D721Med (cell line): ENCODE results near the gene EIF1.
"Not testable (repeated sequence)": the region's sequence is repeated elsewhere in the genome, so short reads cannot be mapped to it uniquely, and the experiment has no call there.

Source experiments
- DNase-seq: peaks from one replicate; pipeline ENCODE4 v3.0.0; 2011; ENCODE audit warnings: low spot score; ENCODE audit not compliant: insufficient read length
- FAIRE-seq: peaks from 2 replicates; lab custom pipeline; 2011; peaks lifted over from hg19 to GRCh38; lab: Jason Lieb, UNC
- TF ChIP-seq, protein P1 (sequence below): IDR thresholded peaks from 2 replicates; pipeline ENCODE4 v1.5.1; 2012; ENCODE audit warnings: mild to moderate bottlenecking, control low read depth; ENCODE audit not compliant: insufficient read depth; ENCODE audit errors: missing control alignments

Gene EIF1

DNA sequence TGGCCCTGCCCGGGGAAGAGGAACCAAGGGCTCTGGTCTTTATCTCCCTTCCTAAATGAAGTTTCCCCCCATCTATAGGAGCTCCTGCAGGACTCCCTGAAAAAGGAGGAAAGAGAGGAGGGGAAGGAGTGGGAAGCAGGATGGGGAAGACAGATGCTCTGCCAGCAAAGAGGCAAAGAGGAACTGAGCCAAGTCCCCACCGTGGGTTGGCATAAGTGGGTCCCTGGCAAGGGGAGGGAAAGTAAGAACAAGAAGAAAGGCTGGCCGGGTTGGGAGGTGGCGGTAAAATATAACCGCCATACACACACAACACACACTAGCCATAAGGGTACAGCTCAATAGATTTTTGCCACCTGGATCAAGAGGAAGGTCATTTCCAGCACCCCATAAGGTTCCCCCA lies 6.1 kb upstream of the EIF1 start:
- FAIRE-seq (no peak), DNase-seq (no peak)
- TF ChIP-seq, protein P1, sequence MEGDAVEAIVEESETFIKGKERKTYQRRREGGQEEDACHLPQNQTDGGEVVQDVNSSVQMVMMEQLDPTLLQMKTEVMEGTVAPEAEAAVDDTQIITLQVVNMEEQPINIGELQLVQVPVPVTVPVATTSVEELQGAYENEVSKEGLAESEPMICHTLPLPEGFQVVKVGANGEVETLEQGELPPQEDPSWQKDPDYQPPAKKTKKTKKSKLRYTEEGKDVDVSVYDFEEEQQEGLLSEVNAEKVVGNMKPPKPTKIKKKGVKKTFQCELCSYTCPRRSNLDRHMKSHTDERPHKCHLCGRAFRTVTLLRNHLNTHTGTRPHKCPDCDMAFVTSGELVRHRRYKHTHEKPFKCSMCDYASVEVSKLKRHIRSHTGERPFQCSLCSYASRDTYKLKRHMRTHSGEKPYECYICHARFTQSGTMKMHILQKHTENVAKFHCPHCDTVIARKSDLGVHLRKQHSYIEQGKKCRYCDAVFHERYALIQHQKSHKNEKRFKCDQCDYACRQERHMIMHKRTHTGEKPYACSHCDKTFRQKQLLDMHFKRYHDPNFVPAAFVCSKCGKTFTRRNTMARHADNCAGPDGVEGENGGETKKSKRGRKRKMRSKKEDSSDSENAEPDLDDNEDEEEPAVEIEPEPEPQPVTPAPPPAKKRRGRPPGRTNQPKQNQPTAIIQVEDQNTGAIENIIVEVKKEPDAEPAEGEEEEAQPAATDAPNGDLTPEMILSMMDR: no peak

DNA sequence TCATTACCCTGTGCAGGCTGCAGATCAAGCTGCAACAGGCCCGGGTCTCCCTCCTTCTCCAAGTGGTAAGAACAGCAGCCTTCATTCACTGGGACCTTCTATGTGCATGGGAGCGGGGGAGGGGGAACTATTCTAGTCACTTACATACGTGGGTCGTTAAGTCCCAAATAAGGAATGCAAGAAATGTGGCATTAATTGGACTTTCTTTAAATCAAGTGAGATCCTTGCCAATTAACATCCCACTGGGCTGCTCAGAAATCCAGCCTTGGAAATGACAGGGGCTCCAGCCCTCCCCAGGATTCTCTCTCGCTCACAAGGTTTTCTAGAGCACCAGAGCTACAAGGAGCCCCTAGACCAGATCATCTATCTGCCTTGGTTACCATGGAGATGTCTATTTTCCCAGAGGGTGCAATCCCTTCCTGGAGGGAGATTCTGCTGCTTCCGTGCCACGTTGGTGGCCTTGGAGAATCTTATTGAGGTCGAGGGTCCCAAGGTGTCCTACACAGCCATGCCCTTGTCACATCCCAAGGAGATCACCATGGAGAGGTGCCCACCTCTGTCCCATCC lies 5.2 kb upstream of the EIF1 start:
- FAIRE-seq: no peak
- TF ChIP-seq, protein P1: no peak

GRCh38 chr17:41684035-41684434 lies 4.7 kb upstream of the EIF1 start:
- FAIRE-seq (no peak), DNase-seq (no peak)
- TF ChIP-seq, protein P1: no peak

More for the DNA sequence above, 5.2 kb upstream of the EIF1 start:
- no peak for DNase-seq

DNA sequence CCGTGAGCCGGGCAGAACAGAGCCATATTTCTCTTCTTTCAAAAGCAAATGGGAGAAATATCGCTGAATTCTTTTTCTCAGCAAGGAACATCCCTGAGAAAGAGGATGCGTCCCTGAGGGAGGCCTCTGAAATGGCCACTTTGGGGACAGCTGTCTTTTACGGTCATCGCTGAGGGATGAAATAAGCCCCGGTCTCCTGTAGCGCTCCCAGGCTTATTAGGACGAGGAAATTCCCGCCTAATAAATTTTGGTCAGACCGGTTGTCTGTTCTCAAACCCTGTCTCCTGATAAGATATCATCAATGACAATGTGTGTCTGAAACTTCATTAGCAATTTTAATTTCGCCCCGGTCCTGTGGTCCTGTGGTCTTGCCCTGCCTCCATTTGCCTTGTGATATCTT lies 2.9 kb upstream of the EIF1 start:
- not testable (repeated sequence) for DNase-seq, FAIRE-seq

DNA sequence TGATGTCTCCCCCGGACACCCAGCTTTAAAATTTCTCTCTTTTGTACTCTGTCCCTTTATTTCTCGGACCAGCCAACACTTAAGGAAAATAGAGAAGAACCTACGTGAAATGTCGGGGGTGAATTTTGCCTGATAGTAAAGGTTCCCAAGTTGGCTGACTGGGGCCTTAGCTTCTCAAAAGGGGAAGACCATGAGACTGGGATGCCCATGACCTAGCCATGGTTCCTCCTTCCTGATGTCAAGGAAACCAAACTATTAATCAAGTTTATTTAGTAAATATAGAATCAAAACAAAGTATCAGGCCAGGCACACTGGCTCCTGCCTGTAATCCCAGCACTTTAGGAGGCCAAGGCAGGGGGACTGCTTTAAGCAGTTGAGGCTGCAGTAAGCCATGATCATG lies 2.4 kb upstream of the EIF1 start:
- DNase-seq: no peak
- FAIRE-seq: no peak

DNA sequence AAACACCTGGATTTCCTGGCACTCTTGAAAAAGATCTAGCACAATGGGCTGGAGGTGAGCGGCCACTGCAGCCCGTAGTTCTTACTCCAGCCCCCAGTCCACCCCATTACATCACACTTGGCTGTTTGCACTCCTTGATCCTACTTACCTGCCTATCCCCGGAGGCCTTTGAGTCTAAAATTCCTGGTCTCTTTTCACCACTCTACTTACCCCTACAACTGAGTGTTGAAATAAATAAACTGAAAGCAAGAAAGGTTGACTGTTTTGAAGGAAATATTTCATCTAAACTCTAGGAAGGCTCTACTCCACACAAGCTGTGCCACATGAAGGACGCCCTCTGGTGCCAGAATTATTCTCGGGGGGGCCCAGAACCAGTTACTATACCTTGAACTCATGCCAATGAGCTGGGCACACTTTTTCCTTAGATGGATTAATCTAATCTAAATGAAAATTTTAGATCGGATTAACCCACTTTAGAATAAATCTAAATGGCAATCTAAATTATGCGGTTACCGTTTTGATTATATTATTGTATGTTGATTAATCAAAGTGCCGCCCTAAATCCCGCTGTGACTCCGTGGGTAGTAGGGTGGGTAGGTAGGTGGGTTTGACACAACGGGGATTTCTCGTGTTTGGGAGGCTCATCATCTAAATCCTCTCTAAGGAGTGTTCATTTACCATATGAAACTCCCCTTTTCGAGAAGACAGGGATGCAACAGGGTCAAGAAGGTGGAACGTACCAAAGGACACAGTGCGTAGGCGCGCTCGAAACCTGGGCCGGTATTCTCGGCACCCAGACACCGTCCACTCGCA lies 651 bp upstream of the EIF1 start:
- no peak for DNase-seq
- no peak for FAIRE-seq
- TF ChIP-seq, protein P1: peak; percentile 54

More for the DNA sequence above, 2.4 kb upstream of the EIF1 start:
- TF ChIP-seq, protein P1: no peak

DNA sequence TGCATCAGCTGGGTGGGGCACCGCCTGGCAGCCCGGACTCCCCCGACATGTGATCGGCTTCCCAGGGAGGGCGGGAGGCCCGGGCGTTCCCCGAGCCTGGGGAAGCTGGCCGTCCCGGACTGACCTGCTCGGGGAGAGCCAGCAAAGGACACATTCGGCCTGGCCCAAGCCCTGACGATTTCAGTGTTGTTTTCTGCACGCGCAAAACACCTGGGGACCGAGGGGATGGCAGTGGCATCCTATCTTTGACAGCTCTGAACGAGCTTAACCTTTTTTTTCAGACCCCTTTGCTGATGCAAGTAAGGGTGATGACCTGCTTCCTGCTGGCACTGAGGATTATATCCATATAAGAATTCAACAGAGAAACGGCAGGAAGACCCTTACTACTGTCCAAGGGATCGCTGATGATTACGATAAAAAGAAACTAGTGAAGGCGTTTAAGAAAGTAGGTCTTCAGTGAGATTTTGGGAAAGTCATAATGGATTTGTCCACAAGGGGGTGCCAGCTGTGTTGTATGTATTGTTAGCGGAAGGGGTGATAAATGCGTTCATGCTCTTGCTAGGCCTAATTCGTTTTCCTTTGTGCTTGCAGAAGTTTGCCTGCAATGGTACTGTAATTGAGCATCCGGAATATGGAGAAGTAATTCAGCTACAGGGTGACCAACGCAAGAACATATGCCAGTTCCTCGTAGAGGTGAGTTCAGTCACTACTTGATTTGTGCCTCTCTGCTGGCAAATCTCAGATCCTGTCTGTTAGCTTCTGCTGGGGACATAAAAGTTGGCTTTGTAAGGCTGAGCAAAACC lies 1.0 kb downstream of the EIF1 start:
- TF ChIP-seq, protein P1: peak; percentile 73
- FAIRE-seq (no peak), DNase-seq (no peak)
